Astrocyte (in vitro differentiated cells and primary cell): ENCODE data around the gene NAV3. TPM values are rescaled to one million over a fixed set of nuclear protein-coding genes. Genes with fewer than 3 reads are reported as not detected.
A peak's percentile ranks its signal among the peaks of the same experiment; 100 is the strongest.

Source experiments
- DNase-seq: peaks from one replicate; pipeline ENCODE4 v3.0.0-alpha.2; 2010; ENCODE audit warnings: low read depth
- FAIRE-seq: peaks from 2 replicates; lab custom pipeline; 2011; peaks lifted over from hg19 to GRCh38; lab: Jason Lieb, UNC
- H2AFZ ChIP-seq: 2 replicates; pipeline ENCODE4 v1.6.0; 2012; ENCODE audit warnings: low read depth, low read length, inconsistent platforms
- H3K27ac ChIP-seq: 2 replicates; pipeline ENCODE4 v1.5.1; 2011; ENCODE audit warnings: low read depth, low read length, inconsistent platforms
- H3K27me3 ChIP-seq: 2 replicates; pipeline ENCODE4 v1.6.0; 2011; ENCODE audit warnings: low read length, inconsistent platforms; ENCODE audit not compliant: insufficient read depth
- H3K36me3 ChIP-seq: 2 replicates; pipeline ENCODE4 v1.5.1; 2011; ENCODE audit warnings: low read length, inconsistent platforms; ENCODE audit not compliant: insufficient read depth
- H3K4me1 ChIP-seq: 2 replicates; pipeline ENCODE4 v1.5.1; 2011; ENCODE audit warnings: low read length, inconsistent platforms; ENCODE audit not compliant: insufficient read depth
- H3K4me2 ChIP-seq: 2 replicates; pipeline ENCODE4 v1.6.0; 2012; ENCODE audit warnings: low read length, inconsistent platforms
- H3K4me3 ChIP-seq: 2 replicates; pipeline ENCODE4 v1.5.1; 2011; ENCODE audit warnings: low read depth, mild to moderate bottlenecking, low read length, inconsistent platforms; ENCODE audit not compliant: insufficient read depth
- H3K79me2 ChIP-seq: 2 replicates; pipeline ENCODE4 v1.6.0; 2012; ENCODE audit warnings: mild to moderate bottlenecking, low read length, inconsistent platforms; ENCODE audit not compliant: insufficient read depth
- H3K9ac ChIP-seq: 2 replicates; pipeline ENCODE4 v1.6.0; 2012; ENCODE audit warnings: mild to moderate bottlenecking, low read length, inconsistent platforms
- H3K9me3 ChIP-seq: 2 replicates; pipeline ENCODE4 v1.5.1; 2012; ENCODE audit warnings: low read depth, mild to moderate bottlenecking, low read length, inconsistent platforms; ENCODE audit not compliant: insufficient read depth
- H4K20me1 ChIP-seq: 2 replicates; pipeline ENCODE4 v1.6.0; 2012; ENCODE audit warnings: low read length, inconsistent platforms; ENCODE audit not compliant: insufficient read depth
- H3K27ac Mint-ChIP-seq: one replicate; pipeline ENCODE4 v1.8.0; 2021; ENCODE audit warnings: mild to moderate bottlenecking, mixed read lengths; ENCODE audit not compliant: unreplicated experiment
- H3K27me3 Mint-ChIP-seq: one replicate; pipeline ENCODE4 v1.8.0; 2021; ENCODE audit warnings: low read depth, mixed read lengths; ENCODE audit not compliant: unreplicated experiment
- H3K36me3 Mint-ChIP-seq: one replicate; pipeline ENCODE4 v1.8.0; 2021; ENCODE audit warnings: low read depth, mixed read lengths; ENCODE audit not compliant: unreplicated experiment
- H3K4me1 Mint-ChIP-seq: one replicate; pipeline ENCODE4 v1.8.0; 2021; ENCODE audit warnings: low read depth, mixed read lengths; ENCODE audit not compliant: unreplicated experiment
- H3K4me3 Mint-ChIP-seq: one replicate; pipeline ENCODE4 v1.8.0; 2021; ENCODE audit warnings: mild to moderate bottlenecking, moderate library complexity, mixed read lengths; ENCODE audit not compliant: unreplicated experiment
- H3K9me3 Mint-ChIP-seq: one replicate; pipeline ENCODE4 v1.8.0; 2021; ENCODE audit warnings: mild to moderate bottlenecking, mixed read lengths; ENCODE audit not compliant: unreplicated experiment
- EZH2 ChIP-seq: IDR thresholded peaks from 2 replicates; pipeline ENCODE4 v1.6.1; 2012; ENCODE audit warnings: mild to moderate bottlenecking, low read length, inconsistent platforms; ENCODE audit not compliant: insufficient read depth
- total RNA-seq: library from RNA; stranded (reverse); gene quantifications from 2 replicates; pipeline ENCODE4 v1.2.1, GENCODE V29; 2021
- TF ChIP-seq, protein P1 (sequence below): IDR thresholded peaks from 2 replicates; pipeline ENCODE4 v1.5.1; 2011; ENCODE audit warnings: low read depth, mild to moderate bottlenecking, inconsistent platforms, low read length, moderate library complexity; ENCODE audit not compliant: insufficient read depth

NAV3 gene
- total RNA-seq, 1 donor from 2014 or later, result 24.1 TPM

DNA sequence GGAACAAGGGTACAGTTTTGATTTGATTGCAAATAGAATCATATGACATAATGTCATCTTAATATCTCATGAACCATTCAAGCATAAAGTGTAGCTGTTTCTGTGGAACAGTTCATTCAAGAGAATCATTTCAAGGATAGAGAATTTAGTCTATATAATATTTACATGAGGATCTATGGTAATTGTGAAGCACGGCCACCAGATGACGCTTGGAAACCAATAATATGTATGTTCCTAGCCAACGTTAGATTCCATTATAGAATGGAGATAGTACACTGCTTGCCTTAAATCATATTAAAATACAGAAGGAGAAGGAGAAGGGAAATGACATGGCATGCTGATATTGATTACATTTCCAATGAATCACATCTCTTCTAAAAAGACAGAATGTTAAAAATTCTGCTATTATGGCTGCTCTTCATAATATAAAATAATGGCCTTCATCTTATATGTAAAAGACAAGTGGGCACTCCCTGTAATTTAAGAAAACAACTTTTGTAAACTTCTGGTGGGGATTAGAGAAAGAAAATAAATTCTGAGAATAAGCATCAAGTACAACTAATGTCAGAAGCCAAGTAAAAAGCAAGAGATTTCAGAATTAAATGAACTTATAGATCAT lies 351.0 kb downstream of the NAV3 start:
- no peak overlapping the region for H3K27ac Mint-ChIP-seq

DNA sequence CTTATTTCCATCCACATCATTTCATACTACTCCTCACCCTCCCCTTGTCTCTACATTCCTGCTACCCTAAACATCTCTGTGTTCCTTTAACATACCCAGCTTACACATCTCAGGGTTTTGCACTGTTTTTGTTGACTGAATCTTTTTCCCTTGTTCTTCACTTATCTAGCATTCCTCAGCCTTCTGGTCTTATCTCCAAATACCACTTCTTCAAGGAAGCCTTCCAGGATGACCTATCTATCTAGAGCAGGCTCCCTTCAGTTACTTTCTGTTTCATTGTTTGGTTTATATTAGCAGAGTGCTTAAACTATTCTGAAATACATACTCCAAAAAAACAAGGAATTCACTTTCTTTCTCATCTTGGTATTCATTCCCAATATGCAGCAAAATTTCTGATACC lies 353.1 kb downstream of the NAV3 start:
- no peak overlapping the region for H3K9ac ChIP-seq
- H4K20me1 ChIP-seq, result no peaks in the 10 kb centered on the region
- H2AFZ ChIP-seq, result no peak overlapping the region
- no peaks in the 10 kb centered on the region for H3K27me3 ChIP-seq
- Mint-ChIP-seq H3K27me3 (no peaks in the 10 kb centered on the region), H3K4me1 (no peaks in the 10 kb centered on the region), H3K36me3 (peaks cover 1% of the 10 kb centered on the region), H3K9me3 (no peaks in the 10 kb centered on the region), H3K27ac (no peak overlapping the region), H3K4me3 (no peak overlapping the region)
- H3K4me3 ChIP-seq, result no peak overlapping the region
- H3K79me2 ChIP-seq, result no peaks in the 10 kb centered on the region
- no peak for TF ChIP-seq EZH2
- TF ChIP-seq, protein P1, sequence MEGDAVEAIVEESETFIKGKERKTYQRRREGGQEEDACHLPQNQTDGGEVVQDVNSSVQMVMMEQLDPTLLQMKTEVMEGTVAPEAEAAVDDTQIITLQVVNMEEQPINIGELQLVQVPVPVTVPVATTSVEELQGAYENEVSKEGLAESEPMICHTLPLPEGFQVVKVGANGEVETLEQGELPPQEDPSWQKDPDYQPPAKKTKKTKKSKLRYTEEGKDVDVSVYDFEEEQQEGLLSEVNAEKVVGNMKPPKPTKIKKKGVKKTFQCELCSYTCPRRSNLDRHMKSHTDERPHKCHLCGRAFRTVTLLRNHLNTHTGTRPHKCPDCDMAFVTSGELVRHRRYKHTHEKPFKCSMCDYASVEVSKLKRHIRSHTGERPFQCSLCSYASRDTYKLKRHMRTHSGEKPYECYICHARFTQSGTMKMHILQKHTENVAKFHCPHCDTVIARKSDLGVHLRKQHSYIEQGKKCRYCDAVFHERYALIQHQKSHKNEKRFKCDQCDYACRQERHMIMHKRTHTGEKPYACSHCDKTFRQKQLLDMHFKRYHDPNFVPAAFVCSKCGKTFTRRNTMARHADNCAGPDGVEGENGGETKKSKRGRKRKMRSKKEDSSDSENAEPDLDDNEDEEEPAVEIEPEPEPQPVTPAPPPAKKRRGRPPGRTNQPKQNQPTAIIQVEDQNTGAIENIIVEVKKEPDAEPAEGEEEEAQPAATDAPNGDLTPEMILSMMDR, result no peak
- peaks cover 34% of the 10 kb centered on the region for H3K36me3 ChIP-seq
- no peaks in the 10 kb centered on the region for H3K9me3 ChIP-seq
- peaks cover 4% of the 10 kb centered on the region for H3K4me1 ChIP-seq
- FAIRE-seq (peak; percentile 17), DNase-seq (no peak)
- H3K27ac ChIP-seq, result no peak overlapping the region
- H3K4me2 ChIP-seq, result no peak overlapping the region

More for the DNA sequence above, 351.0 kb downstream of the NAV3 start:
- H3K4me1 ChIP-seq, result peaks cover 4% of the 10 kb centered on the region
- DNase-seq, result no peak
- H4K20me1 ChIP-seq, result no peaks in the 10 kb centered on the region
- TF ChIP-seq, protein P1, result peak; percentile 31
- TF ChIP-seq EZH2, result no peak
- no peaks in the 10 kb centered on the region for H3K27me3 ChIP-seq
- no peaks in the 10 kb centered on the region for H3K79me2 ChIP-seq
- H3K27me3 Mint-ChIP-seq, result no peaks in the 10 kb centered on the region
- H3K9ac ChIP-seq, result no peak overlapping the region
- no peak overlapping the region for H3K27ac ChIP-seq
- peaks cover 5% of the 10 kb centered on the region for H3K36me3 Mint-ChIP-seq
- no peak for FAIRE-seq
- H3K4me1 Mint-ChIP-seq, result no peaks in the 10 kb centered on the region
- no peak overlapping the region for H3K4me2 ChIP-seq
- H3K9me3 Mint-ChIP-seq, result no peaks in the 10 kb centered on the region
- no peak overlapping the region for H3K4me3 Mint-ChIP-seq
- no peak overlapping the region for H3K4me3 ChIP-seq
- no peak overlapping the region for H2AFZ ChIP-seq
- H3K36me3 ChIP-seq, result peaks cover 40% of the 10 kb centered on the region
- H3K9me3 ChIP-seq, result no peaks in the 10 kb centered on the region

DNA sequence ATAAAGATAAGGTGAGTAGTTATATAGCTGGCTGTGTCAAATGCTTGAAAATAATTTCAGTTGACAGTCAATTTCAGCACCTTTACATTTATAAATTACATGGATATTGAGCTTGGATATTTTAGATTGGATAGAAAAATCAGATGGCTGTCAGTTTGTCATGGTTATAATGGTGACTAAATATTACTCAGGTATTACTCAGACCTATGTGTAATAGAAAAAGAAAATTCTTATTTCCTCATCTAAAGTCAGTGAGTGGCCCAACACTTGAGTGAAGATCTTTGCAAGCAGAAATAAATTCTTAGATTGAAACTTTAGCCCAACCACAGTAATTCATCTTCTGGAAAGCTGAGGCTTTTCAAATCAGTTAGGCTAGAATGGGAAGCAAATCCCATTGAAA lies 354.4 kb downstream of the NAV3 start:
- H3K4me2 ChIP-seq, result no peak overlapping the region
- Mint-ChIP-seq H3K4me3 (no peak overlapping the region), H3K27me3 (no peaks in the 10 kb centered on the region), H3K36me3 (peaks cover 1% of the 10 kb centered on the region), H3K4me1 (no peaks in the 10 kb centered on the region), H3K27ac (no peak overlapping the region), H3K9me3 (no peaks in the 10 kb centered on the region)
- H3K9ac ChIP-seq, result no peak overlapping the region
- H2AFZ ChIP-seq, result no peak overlapping the region
- H3K27me3 ChIP-seq, result no peaks in the 10 kb centered on the region
- H3K27ac ChIP-seq, result peak overlapping the region; percentile 35
- TF ChIP-seq EZH2, result no peak
- TF ChIP-seq, protein P1, result no peak
- H3K9me3 ChIP-seq, result no peaks in the 10 kb centered on the region
- no peak overlapping the region for H3K4me3 ChIP-seq
- DNase-seq (peak; percentile 73), FAIRE-seq (no peak)
- peaks cover 32% of the 10 kb centered on the region for H3K36me3 ChIP-seq
- H3K4me1 ChIP-seq, result peaks cover 4% of the 10 kb centered on the region
- no peaks in the 10 kb centered on the region for H3K79me2 ChIP-seq
- no peaks in the 10 kb centered on the region for H4K20me1 ChIP-seq
